ENCODE results near the gene ATF7.

The ATF7 gene

GRCh38 chr12:53504004-53504920 is 121.9 kb downstream of the ATF7 start:
- Histone ChIP-seq H3K4me2 (ENCODE audit: low read length) (no peak overlapping the region), H3K27ac (ENCODE audit: low read depth, low read length, poor library complexity, severe bottlenecking) (no peak overlapping the region), H3K9ac (ENCODE audit: low read length) (no peak overlapping the region)

DNA sequence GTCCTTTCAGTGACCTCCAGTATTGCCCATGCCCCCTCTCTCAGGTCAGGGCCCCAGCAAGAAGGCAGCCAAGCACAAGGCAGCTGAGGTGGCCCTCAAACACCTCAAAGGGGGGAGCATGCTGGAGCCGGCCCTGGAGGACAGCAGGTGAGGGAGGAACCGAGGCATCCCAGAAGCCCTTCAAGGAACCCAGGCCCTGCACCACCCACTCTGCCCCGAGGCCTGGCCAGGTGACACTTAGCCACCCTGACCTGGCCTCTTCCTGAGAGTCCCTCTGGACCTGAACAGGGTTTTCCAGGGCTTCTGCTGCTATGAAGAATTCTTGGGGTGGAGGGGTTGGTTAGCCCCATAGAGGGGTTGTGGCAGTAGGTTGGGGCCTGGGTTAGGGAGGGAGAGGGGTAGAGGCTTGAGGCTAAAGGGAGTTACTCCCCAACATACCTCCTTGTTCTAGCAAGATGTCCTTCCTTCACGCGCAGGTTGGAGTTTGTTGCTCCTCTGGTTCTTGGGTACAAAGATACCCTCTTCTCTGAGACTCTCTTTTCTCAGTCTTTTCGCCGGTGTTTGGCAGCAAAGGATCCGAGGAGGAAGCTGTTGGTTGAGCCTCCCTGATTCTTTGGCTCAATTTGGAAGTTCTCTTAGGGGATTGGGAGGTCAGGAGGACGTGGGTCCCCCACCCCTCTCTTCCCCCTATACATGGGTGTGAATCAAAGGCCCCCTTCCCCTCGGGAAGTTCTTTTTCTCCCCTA is 123.0 kb downstream of the ATF7 start:
- peaks cover 30% of the 10 kb centered on the region for H3K4me1 ChIP-seq (ENCODE audit: insufficient read depth, low read length, severe bottlenecking)

More at GRCh38 chr12:53504004-53504920, 121.9 kb downstream of the ATF7 start:
- Histone ChIP-seq H3F3A (ENCODE audit: insufficient read depth, low read length) (no peaks in the 10 kb centered on the region), H3K79me2 (ENCODE audit: insufficient read depth, low read length) (peaks cover 7% of the 10 kb centered on the region; the same call in 1 of the 2 replicates), H3K4me1 (ENCODE audit: insufficient read depth, low read length, severe bottlenecking) (peaks cover 25% of the 10 kb centered on the region), H3K9me3 (ENCODE audit: low read length) (no peaks in the 10 kb centered on the region), H3K27me3 (ENCODE audit: insufficient read depth, low read length) (no peaks in the 10 kb centered on the region), H3K36me3 (ENCODE audit: insufficient read depth, low read length) (peaks cover 33% of the 10 kb centered on the region; the same call in 1 of the 2 replicates), H3K9me2 (ENCODE audit: low read depth, low read length) (no peaks in the 10 kb centered on the region), H2AFZ (ENCODE audit: low read length) (no peak overlapping the region), H4K20me1 (ENCODE audit: insufficient read depth, low read length) (no peaks in the 10 kb centered on the region), H3K4me3 (ENCODE audit: low read depth, low read length, poor library complexity, severe bottlenecking) (no peak overlapping the region)
- TF ChIP-seq, protein P1, sequence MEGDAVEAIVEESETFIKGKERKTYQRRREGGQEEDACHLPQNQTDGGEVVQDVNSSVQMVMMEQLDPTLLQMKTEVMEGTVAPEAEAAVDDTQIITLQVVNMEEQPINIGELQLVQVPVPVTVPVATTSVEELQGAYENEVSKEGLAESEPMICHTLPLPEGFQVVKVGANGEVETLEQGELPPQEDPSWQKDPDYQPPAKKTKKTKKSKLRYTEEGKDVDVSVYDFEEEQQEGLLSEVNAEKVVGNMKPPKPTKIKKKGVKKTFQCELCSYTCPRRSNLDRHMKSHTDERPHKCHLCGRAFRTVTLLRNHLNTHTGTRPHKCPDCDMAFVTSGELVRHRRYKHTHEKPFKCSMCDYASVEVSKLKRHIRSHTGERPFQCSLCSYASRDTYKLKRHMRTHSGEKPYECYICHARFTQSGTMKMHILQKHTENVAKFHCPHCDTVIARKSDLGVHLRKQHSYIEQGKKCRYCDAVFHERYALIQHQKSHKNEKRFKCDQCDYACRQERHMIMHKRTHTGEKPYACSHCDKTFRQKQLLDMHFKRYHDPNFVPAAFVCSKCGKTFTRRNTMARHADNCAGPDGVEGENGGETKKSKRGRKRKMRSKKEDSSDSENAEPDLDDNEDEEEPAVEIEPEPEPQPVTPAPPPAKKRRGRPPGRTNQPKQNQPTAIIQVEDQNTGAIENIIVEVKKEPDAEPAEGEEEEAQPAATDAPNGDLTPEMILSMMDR (IDR thresholded peaks at IDR 0.05; ENCODE audit: low read length): no peak
- TF ChIP-seq EZH2 (IDR thresholded peaks at IDR 0.05; ENCODE audit: borderline replicate concordance, low read length): no peak

DNA sequence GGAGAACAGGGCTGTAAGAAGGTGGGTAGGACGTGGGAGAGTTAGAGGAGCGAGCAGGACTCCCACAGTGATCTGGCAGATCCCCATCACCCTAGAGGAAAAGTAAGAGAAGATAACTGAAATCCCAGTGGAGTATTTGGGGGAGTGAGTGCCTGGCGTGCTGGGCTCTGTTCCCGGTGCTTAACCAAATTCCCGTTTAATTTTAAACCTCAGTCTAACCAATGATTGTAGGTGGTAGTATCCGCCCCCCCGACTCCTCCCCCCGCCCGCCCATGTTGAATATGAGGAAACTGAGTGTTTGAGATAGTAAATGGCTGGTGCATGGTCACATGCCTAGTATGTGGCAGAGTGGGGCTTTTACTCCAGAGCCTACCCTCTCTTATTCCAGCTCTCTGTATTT is 123.9 kb downstream of the ATF7 start:
- Histone ChIP-seq H3K9ac (ENCODE audit: low read length) (peak overlapping the region; percentile 88), H3K27me3 (ENCODE audit: insufficient read depth, low read length) (no peaks in the 10 kb centered on the region), H4K20me1 (ENCODE audit: insufficient read depth, low read length) (no peaks in the 10 kb centered on the region), H3K9me2 (ENCODE audit: low read depth, low read length) (no peaks in the 10 kb centered on the region), H3K4me3 (ENCODE audit: low read depth, low read length, poor library complexity, severe bottlenecking) (peak overlapping the region; percentile 80), H3K4me1 (ENCODE audit: insufficient read depth, low read length, severe bottlenecking) (peaks cover 30% of the 10 kb centered on the region), H3K9me3 (ENCODE audit: low read length) (no peaks in the 10 kb centered on the region), H3K79me2 (ENCODE audit: insufficient read depth, low read length) (peaks cover 7% of the 10 kb centered on the region; the same call in 1 of the 2 replicates), H2AFZ (ENCODE audit: low read length) (no peak overlapping the region), H3F3A (ENCODE audit: insufficient read depth, low read length) (no peaks in the 10 kb centered on the region), H3K27ac (ENCODE audit: low read depth, low read length, poor library complexity, severe bottlenecking) (no peak overlapping the region), H3K36me3 (ENCODE audit: insufficient read depth, low read length) (peaks cover 32% of the 10 kb centered on the region; the same call in 1 of the 2 replicates), H3K4me2 (ENCODE audit: low read length) (peak overlapping the region; percentile 92)
- TF ChIP-seq EZH2 (IDR thresholded peaks at IDR 0.05; ENCODE audit: borderline replicate concordance, low read length): no peak
- TF ChIP-seq, protein P1 (IDR thresholded peaks at IDR 0.05; ENCODE audit: low read length): no peak

More for the DNA sequence above, 123.0 kb downstream of the ATF7 start:
- H3K4me3 ChIP-seq (ENCODE audit: low read depth, low read length, poor library complexity, severe bottlenecking): no peak overlapping the region
- H3K79me2 ChIP-seq (ENCODE audit: insufficient read depth, low read length): peaks cover 7% of the 10 kb centered on the region; the same call in 1 of the 2 replicates
- H3K36me3 ChIP-seq (ENCODE audit: insufficient read depth, low read length): peaks cover 33% of the 10 kb centered on the region; the same call in 1 of the 2 replicates
- no peak for TF ChIP-seq EZH2 (IDR thresholded peaks at IDR 0.05; ENCODE audit: borderline replicate concordance, low read length)
- TF ChIP-seq, protein P1 (IDR thresholded peaks at IDR 0.05; ENCODE audit: low read length): no peak
- no peaks in the 10 kb centered on the region for H4K20me1 ChIP-seq (ENCODE audit: insufficient read depth, low read length)
- no peaks in the 10 kb centered on the region for H3K9me2 ChIP-seq (ENCODE audit: low read depth, low read length)
- H3F3A ChIP-seq (ENCODE audit: insufficient read depth, low read length): no peaks in the 10 kb centered on the region
- H3K27ac ChIP-seq (ENCODE audit: low read depth, low read length, poor library complexity, severe bottlenecking): no peak overlapping the region
- H2AFZ ChIP-seq (ENCODE audit: low read length): no peak overlapping the region
- H3K4me2 ChIP-seq (ENCODE audit: low read length): no peak overlapping the region; the same call in 1 of the 2 replicates
- no peak overlapping the region; the same call in 1 of the 2 replicates for H3K9ac ChIP-seq (ENCODE audit: low read length)
- H3K27me3 ChIP-seq (ENCODE audit: insufficient read depth, low read length): no peaks in the 10 kb centered on the region
- no peaks in the 10 kb centered on the region for H3K9me3 ChIP-seq (ENCODE audit: low read length)
